ENCODE results near the gene CCDC40. TPM values are rescaled to one million over a fixed set of nuclear protein-coding genes. Genes with fewer than 3 reads are reported as not detected.
A peak's percentile ranks its signal among the peaks of the same experiment; 100 is the strongest.

Gene CCDC40
- total RNA-seq, 1 donor from 2014 or later, result 29.6 TPM

DNA sequence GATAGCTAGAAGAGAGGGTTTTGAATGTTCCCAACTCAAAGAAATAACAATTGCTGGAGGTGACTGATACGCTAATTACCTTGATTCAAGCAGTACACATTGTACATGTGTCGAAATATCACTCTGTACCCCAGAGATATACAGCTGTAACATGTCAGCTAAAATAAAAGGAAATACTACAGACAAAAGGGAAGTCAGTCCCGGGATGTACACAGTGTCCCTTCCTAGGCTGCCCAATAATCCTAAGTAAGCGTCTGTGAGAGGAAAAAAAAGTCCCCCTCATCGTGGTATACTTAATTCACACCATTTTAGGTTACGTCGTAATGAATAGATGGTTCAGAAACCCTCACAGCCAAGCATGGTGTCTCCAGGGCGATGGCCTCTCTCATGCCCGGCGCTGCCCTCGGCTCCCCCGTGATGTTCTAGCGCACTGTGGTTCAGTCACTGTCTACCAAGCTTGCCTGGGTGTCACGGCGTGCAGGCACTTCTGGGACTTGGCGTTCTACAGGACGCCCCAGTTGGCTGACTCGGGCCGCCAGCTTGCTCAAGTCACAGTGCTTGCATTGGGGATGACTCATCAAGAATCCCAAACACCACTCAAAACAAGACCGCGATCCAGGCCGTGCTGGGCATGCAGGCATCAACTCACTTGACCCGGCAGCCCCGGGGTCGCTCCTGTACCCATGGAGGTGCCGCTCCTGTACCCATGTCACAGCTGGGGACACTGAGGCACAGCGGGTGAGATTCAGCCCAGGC, 27.6 kb downstream of the CCDC40 start:
- H3K36me3 Mint-ChIP-seq, result peaks cover 8% of the 10 kb centered on the region
- TF ChIP-seq, protein P1, sequence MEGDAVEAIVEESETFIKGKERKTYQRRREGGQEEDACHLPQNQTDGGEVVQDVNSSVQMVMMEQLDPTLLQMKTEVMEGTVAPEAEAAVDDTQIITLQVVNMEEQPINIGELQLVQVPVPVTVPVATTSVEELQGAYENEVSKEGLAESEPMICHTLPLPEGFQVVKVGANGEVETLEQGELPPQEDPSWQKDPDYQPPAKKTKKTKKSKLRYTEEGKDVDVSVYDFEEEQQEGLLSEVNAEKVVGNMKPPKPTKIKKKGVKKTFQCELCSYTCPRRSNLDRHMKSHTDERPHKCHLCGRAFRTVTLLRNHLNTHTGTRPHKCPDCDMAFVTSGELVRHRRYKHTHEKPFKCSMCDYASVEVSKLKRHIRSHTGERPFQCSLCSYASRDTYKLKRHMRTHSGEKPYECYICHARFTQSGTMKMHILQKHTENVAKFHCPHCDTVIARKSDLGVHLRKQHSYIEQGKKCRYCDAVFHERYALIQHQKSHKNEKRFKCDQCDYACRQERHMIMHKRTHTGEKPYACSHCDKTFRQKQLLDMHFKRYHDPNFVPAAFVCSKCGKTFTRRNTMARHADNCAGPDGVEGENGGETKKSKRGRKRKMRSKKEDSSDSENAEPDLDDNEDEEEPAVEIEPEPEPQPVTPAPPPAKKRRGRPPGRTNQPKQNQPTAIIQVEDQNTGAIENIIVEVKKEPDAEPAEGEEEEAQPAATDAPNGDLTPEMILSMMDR (conservative IDR thresholded peaks at IDR 0.05), result no peak
- no peak for DNase-seq (ENCODE audit: extremely low spot score, unreplicated experiment)
- H3K4me1 Mint-ChIP-seq (ENCODE audit: unreplicated experiment), result peaks cover 14% of the 10 kb centered on the region
- H3K27me3 Mint-ChIP-seq, result no peaks in the 10 kb centered on the region
- H3K27ac Mint-ChIP-seq, result no peak overlapping the region
- H3K9me3 Mint-ChIP-seq, result no peaks in the 10 kb centered on the region
- H3K4me3 Mint-ChIP-seq, result no peak overlapping the region

DNA sequence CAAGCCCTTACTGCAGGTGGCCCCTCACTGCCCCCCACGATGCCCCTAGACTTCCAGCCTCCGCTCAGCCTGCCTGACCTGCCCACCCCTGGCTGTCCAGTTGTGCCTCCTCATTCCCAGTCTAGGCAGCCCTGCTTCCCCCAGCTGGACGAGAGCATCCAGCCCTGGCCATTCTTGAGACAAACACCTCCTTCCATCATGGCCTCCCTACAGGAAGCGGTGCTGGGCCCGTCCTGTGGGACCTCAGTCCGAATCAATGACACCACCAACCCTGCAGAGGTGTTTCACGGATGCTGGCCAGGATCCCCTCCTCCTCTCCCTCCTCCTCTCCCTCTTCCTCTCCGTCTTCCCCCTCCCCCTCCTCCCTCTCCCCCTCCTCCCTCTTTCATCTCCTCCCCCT, 28.3 kb downstream of the CCDC40 start:
- no peak for DNase-seq (ENCODE audit: extremely low spot score, unreplicated experiment)
- Mint-ChIP-seq H3K4me3 (no peak overlapping the region), H3K9me3 (no peaks in the 10 kb centered on the region), H3K4me1 (ENCODE audit: unreplicated experiment) (peaks cover 18% of the 10 kb centered on the region), H3K27me3 (no peaks in the 10 kb centered on the region), H3K27ac (no peak overlapping the region), H3K36me3 (peaks cover 8% of the 10 kb centered on the region)
- TF ChIP-seq, protein P1 (conservative IDR thresholded peaks at IDR 0.05), result no peak

DNA sequence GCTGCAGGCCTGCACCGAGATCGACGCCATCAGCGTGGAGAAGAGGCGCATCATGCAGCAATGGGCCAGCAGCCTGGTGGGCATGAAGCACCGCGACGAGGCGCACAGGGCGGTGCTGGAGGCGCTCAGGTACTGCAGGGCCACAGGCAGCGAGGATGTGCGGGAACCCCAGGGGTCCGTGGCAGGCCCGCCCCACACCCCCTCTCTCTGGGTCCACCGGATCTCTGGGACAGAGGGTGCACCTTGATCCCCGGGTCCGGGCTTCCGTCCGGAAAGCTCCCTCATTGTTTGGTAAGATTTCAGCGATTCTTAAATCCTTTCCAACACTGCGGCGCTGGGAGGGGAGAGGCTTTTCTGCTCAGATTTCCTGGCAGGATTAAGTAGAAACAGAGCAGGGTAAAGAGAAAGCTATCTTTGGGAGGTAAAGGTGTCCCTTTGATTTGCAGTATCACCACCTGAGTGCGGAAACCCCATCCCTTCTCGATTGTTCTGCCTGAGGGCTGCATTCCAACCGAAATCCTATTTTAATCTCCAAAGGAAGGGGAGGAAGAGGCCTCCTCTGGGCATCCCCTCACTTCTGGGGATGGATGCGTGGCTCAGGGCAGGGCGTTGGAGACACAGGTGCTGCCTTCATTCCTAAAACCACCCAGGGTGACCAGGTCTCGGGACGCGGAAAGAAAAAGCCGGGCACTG, 29.2 kb downstream of the CCDC40 start:
- DNase-seq (ENCODE audit: extremely low spot score, unreplicated experiment), result no peak
- H3K4me3 Mint-ChIP-seq, result no peak overlapping the region
- H3K36me3 Mint-ChIP-seq, result peaks cover 8% of the 10 kb centered on the region
- H3K27me3 Mint-ChIP-seq, result no peaks in the 10 kb centered on the region
- TF ChIP-seq, protein P1 (conservative IDR thresholded peaks at IDR 0.05), result no peak
- no peak overlapping the region for H3K27ac Mint-ChIP-seq
- no peaks in the 10 kb centered on the region for H3K9me3 Mint-ChIP-seq
- peaks cover 18% of the 10 kb centered on the region for H3K4me1 Mint-ChIP-seq (ENCODE audit: unreplicated experiment)

GRCh38 chr17:80067393-80067986, 31.0 kb downstream of the CCDC40 start:
- H3K9me3 Mint-ChIP-seq, result no peaks in the 10 kb centered on the region
- no peak overlapping the region for H3K27ac Mint-ChIP-seq
- H3K4me3 Mint-ChIP-seq, result no peak overlapping the region
- no peaks in the 10 kb centered on the region for H3K27me3 Mint-ChIP-seq
- TF ChIP-seq, protein P1 (conservative IDR thresholded peaks at IDR 0.05), result no peak
- H3K4me1 Mint-ChIP-seq (ENCODE audit: unreplicated experiment), result peaks cover 18% of the 10 kb centered on the region
- no peak for DNase-seq (ENCODE audit: extremely low spot score, unreplicated experiment)
- H3K36me3 Mint-ChIP-seq, result peaks cover 8% of the 10 kb centered on the region

GRCh38 chr17:80068301-80069222, 32.1 kb downstream of the CCDC40 start:
- peaks cover 8% of the 10 kb centered on the region for H3K36me3 Mint-ChIP-seq
- no peaks in the 10 kb centered on the region for H3K27me3 Mint-ChIP-seq
- H3K27ac Mint-ChIP-seq, result peak overlapping the region; percentile 23

More at GRCh38 chr17:80068301-80069222, 32.1 kb downstream of the CCDC40 start:
- peaks cover 18% of the 10 kb centered on the region for H3K4me1 Mint-ChIP-seq (ENCODE audit: unreplicated experiment)
- H3K4me3 Mint-ChIP-seq, result no peak overlapping the region
- no peaks in the 10 kb centered on the region for H3K9me3 Mint-ChIP-seq
- TF ChIP-seq, protein P1 (conservative IDR thresholded peaks at IDR 0.05), result no peak
- no peak for DNase-seq (ENCODE audit: extremely low spot score, unreplicated experiment)

Data from type B pancreatic cell (in vitro differentiated cells).